H9 (cell line): Measurements from ENCODE around the gene SLC5A7. TPM values are rescaled to one million over a fixed set of nuclear protein-coding genes. Genes with fewer than 3 reads are reported as not detected.

Experiments
- DNase-seq: peaks from one replicate; pipeline ENCODE4 v3.0.0-alpha.2; 2017
- H2AFZ ChIP-seq: one replicate; pipeline ENCODE4 v1.6.1; 2013; ENCODE audit warnings: mild to moderate bottlenecking, low read length, control low read depth, moderate library complexity
- H2AK5ac ChIP-seq: 2 replicates; pipeline ENCODE4 v1.6.1; 2013; ENCODE audit warnings: low read length, control low read depth, mixed read lengths; ENCODE audit not compliant: insufficient read length
- H2BK120ac ChIP-seq: one replicate; pipeline ENCODE4 v1.6.1; 2013; ENCODE audit warnings: low read depth, mild to moderate bottlenecking, low read length, control low read depth, inconsistent platforms; ENCODE audit not compliant: poor library complexity, severe bottlenecking
- H2BK12ac ChIP-seq: 2 replicates; pipeline ENCODE4 v1.6.1; 2013; ENCODE audit warnings: low read length, control low read depth, mixed read lengths, low read depth; ENCODE audit not compliant: insufficient read length
- H2BK15ac ChIP-seq: 2 replicates; pipeline ENCODE4 v1.6.1; 2013; ENCODE audit warnings: low read depth, low read length, control low read depth
- H2BK20ac ChIP-seq: one replicate; pipeline ENCODE4 v1.6.1; 2013; ENCODE audit warnings: low read depth, mild to moderate bottlenecking, low read length, control low read depth, inconsistent platforms; ENCODE audit not compliant: poor library complexity, severe bottlenecking
- H2BK5ac ChIP-seq: 2 replicates; pipeline ENCODE4 v1.6.1; 2013; ENCODE audit warnings: low read length, control low read depth, mixed read lengths; ENCODE audit not compliant: insufficient read length
- H3K14ac ChIP-seq: 2 replicates; pipeline ENCODE4 v1.6.1; 2013; ENCODE audit warnings: low read length, control low read depth; ENCODE audit not compliant: insufficient read depth
- H3K18ac ChIP-seq: 2 replicates; pipeline ENCODE4 v1.6.1; 2013; ENCODE audit warnings: low read depth, mild to moderate bottlenecking, mixed read lengths, low read length, control low read depth; ENCODE audit not compliant: insufficient read length
- H3K23ac ChIP-seq: 2 replicates; pipeline ENCODE4 v1.6.1; 2013; ENCODE audit warnings: low read length, control low read depth, mixed read lengths, low read depth; ENCODE audit not compliant: insufficient read length
- H3K23me2 ChIP-seq: 2 replicates; pipeline ENCODE4 v1.6.1; 2013; ENCODE audit warnings: low read depth, mild to moderate bottlenecking, mixed read lengths, low read length, control low read depth; ENCODE audit not compliant: insufficient read length, poor library complexity, severe bottlenecking
- H3K27ac ChIP-seq: 2 replicates; pipeline ENCODE4 v1.5.1; 2013; ENCODE audit warnings: low read length, control low read depth, mixed read lengths, low read depth; ENCODE audit not compliant: insufficient read length
- H3K27me3 ChIP-seq: 2 replicates; pipeline ENCODE4 v1.6.1; 2013; ENCODE audit warnings: low read length, control low read depth, inconsistent platforms; ENCODE audit not compliant: insufficient read depth
- H3K4ac ChIP-seq: 2 replicates; pipeline ENCODE4 v1.6.1; 2013; ENCODE audit warnings: low read depth, mild to moderate bottlenecking, control low read depth, inconsistent platforms, low read length, moderate library complexity
- H3K4me1 ChIP-seq: 2 replicates; pipeline ENCODE4 v1.6.1; 2013; ENCODE audit warnings: low read length, control low read depth, inconsistent platforms; ENCODE audit not compliant: insufficient read depth
- H3K4me2 ChIP-seq: 2 replicates; pipeline ENCODE4 v1.6.1; 2013; ENCODE audit warnings: low read length, control low read depth, mixed read lengths; ENCODE audit not compliant: insufficient read length, insufficient read depth
- H3K56ac ChIP-seq: 2 replicates; pipeline ENCODE4 v1.6.1; 2013; ENCODE audit warnings: low read depth, mild to moderate bottlenecking, mixed read lengths, low read length, control low read depth; ENCODE audit not compliant: insufficient read length
- H3K79me1 ChIP-seq: 2 replicates; pipeline ENCODE4 v1.6.1; 2013; ENCODE audit warnings: low read depth, mild to moderate bottlenecking, moderate library complexity, low read length, control low read depth, inconsistent platforms; ENCODE audit not compliant: insufficient read depth, poor library complexity, severe bottlenecking
- H3K79me2 ChIP-seq: 2 replicates; pipeline ENCODE4 v1.6.1; 2013; ENCODE audit warnings: low read length, control low read depth, inconsistent platforms; ENCODE audit not compliant: insufficient read depth
- H3K9ac ChIP-seq: 2 replicates; pipeline ENCODE4 v1.6.1; 2013; ENCODE audit warnings: low read length, control low read depth, mixed read lengths; ENCODE audit not compliant: insufficient read length; ENCODE audit errors: extremely low read depth
- H3K9me3 ChIP-seq: one replicate; pipeline ENCODE4 v1.6.1; 2013; ENCODE audit warnings: low read depth, low read length, inconsistent platforms; ENCODE audit not compliant: control insufficient read depth
- H3T11ph ChIP-seq: one replicate; pipeline ENCODE4 v1.6.1; 2013; ENCODE audit warnings: mild to moderate bottlenecking, low read length, control low read depth, inconsistent platforms
- H4K20me1 ChIP-seq: one replicate; pipeline ENCODE4 v1.6.1; 2013; ENCODE audit not compliant: control insufficient read depth, insufficient read length, insufficient read depth
- H4K5ac ChIP-seq: 2 replicates; pipeline ENCODE4 v1.6.1; 2013; ENCODE audit warnings: low read depth, mild to moderate bottlenecking, mixed read lengths, low read length, control low read depth; ENCODE audit not compliant: insufficient read length
- H4K8ac ChIP-seq: replicated peaks from 2 replicates; pipeline ENCODE4 v1.6.1; 2013; ENCODE audit warnings: low read length, control low read depth, mixed read lengths, low read depth; ENCODE audit not compliant: insufficient read length
- H4K91ac ChIP-seq: 2 replicates; pipeline ENCODE4 v1.6.1; 2013; ENCODE audit warnings: low read depth, mild to moderate bottlenecking, moderate library complexity, mixed read lengths, low read length, control low read depth; ENCODE audit not compliant: insufficient read length
- H3K27ac Mint-ChIP-seq, 3 experiments: 2 replicates in 2 of 3; 3 replicates in 1 of 3; pipeline ENCODE4 v1.8.0; 2020 to 2021; ENCODE audit warnings: mixed read lengths in 3 of 3, mild to moderate bottlenecking in 1 of 3, moderate library complexity in 1 of 3
- H3K27me3 Mint-ChIP-seq: 2 replicates; pipeline ENCODE4 v1.8.0; 2021; ENCODE audit warnings: low read depth, mild to moderate bottlenecking, moderate library complexity, mixed read lengths
- H3K36me3 Mint-ChIP-seq, 3 experiments: 2 replicates in 2 of 3; 3 replicates in 1 of 3; pipeline ENCODE4 v1.8.0; 2020 to 2021; ENCODE audit warnings: low read depth in 3 of 3, mixed read lengths in 3 of 3; ENCODE audit not compliant: insufficient read depth in 1 of 3
- H3K4me1 Mint-ChIP-seq, 2 experiments: 2 replicates each; pipeline ENCODE4 v1.8.0; 2020; ENCODE audit warnings: mixed read lengths in 2 of 2
- H3K4me3 Mint-ChIP-seq, 2 experiments: 2 replicates in 1 of 2; 3 replicates in 1 of 2; pipeline ENCODE4 v1.8.0; 2020 to 2021; ENCODE audit warnings: mild to moderate bottlenecking in 2 of 2, mixed read lengths in 2 of 2, moderate library complexity in 1 of 2
- H3K9me3 Mint-ChIP-seq, 2 experiments: 2 replicates in 1 of 2; 3 replicates in 1 of 2; pipeline ENCODE4 v1.8.0; 2020; ENCODE audit warnings: mild to moderate bottlenecking in 2 of 2, mixed read lengths in 2 of 2, moderate library complexity in 1 of 2
- WGBS: extraction: QIAGEN DNeasy Blood & Tissue Kit; methylation state at CpG from one replicate; pipeline ENCODE4 v1.1.7; 2013; ENCODE audit warnings: missing lambda C conversion rate, low lambda C conversion rate, mixed read lengths; ENCODE audit not compliant: insufficient read length; ENCODE audit errors: extremely low coverage; 5-methylcytosine and 5-hydroxymethylcytosine counted together
- total RNA-seq: library from RNA; stranded (reverse); gene quantifications from 2 replicates; pipeline ENCODE4 v1.2.1, GENCODE V29; 2021
- TF ChIP-seq, protein P1 (sequence below): fragments of 200-600 bp; sonication (generic); conservative IDR thresholded peaks from 3 replicates; pipeline ENCODE4 v1.8.0; 2021; ENCODE audit warnings: antibody characterized with exemption, mild to moderate bottlenecking

SLC5A7 gene
- total RNA-seq, 1 experiment from 2014 or later, result 0.11 TPM

DNA sequence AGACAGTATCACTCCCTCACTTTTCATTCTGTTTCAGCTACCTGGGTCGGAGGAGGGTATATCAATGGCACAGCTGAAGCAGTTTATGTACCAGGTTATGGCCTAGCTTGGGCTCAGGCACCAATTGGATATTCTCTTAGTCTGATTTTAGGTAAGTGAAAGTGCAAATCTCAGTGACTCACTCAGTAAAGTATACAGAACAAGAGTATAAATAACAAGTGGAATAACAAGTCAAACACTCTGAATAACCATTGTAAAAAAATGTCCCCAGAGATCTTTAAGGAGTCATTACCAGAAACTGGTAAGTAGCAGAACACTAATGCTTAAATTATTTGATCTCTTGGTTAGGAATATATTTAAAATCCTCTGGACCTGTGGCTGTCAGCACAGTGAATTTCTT lies 5.7 kb downstream of the SLC5A7 start:
- H3K79me1 ChIP-seq, result no peaks in the 10 kb centered on the region
- no peak overlapping the region for H3K4me3 Mint-ChIP-seq
- DNase-seq, result no peak
- H3K18ac ChIP-seq, result no peak overlapping the region
- no peak overlapping the region for H3K27ac Mint-ChIP-seq
- H2BK20ac ChIP-seq, result no peak overlapping the region
- H3K9me3 ChIP-seq, result no peaks in the 10 kb centered on the region
- H3K23me2 ChIP-seq, result peaks cover under 1% of the 10 kb centered on the region
- TF ChIP-seq, protein P1, sequence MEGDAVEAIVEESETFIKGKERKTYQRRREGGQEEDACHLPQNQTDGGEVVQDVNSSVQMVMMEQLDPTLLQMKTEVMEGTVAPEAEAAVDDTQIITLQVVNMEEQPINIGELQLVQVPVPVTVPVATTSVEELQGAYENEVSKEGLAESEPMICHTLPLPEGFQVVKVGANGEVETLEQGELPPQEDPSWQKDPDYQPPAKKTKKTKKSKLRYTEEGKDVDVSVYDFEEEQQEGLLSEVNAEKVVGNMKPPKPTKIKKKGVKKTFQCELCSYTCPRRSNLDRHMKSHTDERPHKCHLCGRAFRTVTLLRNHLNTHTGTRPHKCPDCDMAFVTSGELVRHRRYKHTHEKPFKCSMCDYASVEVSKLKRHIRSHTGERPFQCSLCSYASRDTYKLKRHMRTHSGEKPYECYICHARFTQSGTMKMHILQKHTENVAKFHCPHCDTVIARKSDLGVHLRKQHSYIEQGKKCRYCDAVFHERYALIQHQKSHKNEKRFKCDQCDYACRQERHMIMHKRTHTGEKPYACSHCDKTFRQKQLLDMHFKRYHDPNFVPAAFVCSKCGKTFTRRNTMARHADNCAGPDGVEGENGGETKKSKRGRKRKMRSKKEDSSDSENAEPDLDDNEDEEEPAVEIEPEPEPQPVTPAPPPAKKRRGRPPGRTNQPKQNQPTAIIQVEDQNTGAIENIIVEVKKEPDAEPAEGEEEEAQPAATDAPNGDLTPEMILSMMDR, result no peak
- no peak overlapping the region for H4K91ac ChIP-seq
- H3T11ph ChIP-seq, result no peak overlapping the region
- no peak overlapping the region for H4K5ac ChIP-seq
- peaks cover 23% of the 10 kb centered on the region for H3K27me3 Mint-ChIP-seq
- no peak overlapping the region for H2BK15ac ChIP-seq
- H3K9me3 Mint-ChIP-seq, result no peaks in the 10 kb centered on the region
- peaks cover 3 to 4% of the 10 kb centered on the region in 2 experiments for H3K4me1 Mint-ChIP-seq
- H2BK12ac ChIP-seq, result no peak overlapping the region
- no peak overlapping the region for H2AK5ac ChIP-seq
- no CpG with 5 or more reads among the region's 1 CpG for WGBS
- no peaks in the 10 kb centered on the region for H3K4me1 ChIP-seq
- no peak overlapping the region for H2BK120ac ChIP-seq
- H3K56ac ChIP-seq, result no peak overlapping the region
- H3K27me3 ChIP-seq, result peaks cover 2% of the 10 kb centered on the region; the same call in 1 of the 2 replicates
- H3K36me3 Mint-ChIP-seq, result no peaks in the 10 kb centered on the region
- H3K9ac ChIP-seq, result no peak overlapping the region
- H3K4ac ChIP-seq, result no peak overlapping the region
- H4K8ac ChIP-seq, result no peak overlapping the region
- no peak overlapping the region for H3K14ac ChIP-seq
- peak overlapping the region; percentile 23 for H3K23ac ChIP-seq
- H2AFZ ChIP-seq, result no peak overlapping the region
- H3K27ac ChIP-seq, result no peak overlapping the region
- H2BK5ac ChIP-seq, result no peak overlapping the region
- no peak overlapping the region for H3K4me2 ChIP-seq
- no peaks in the 10 kb centered on the region for H4K20me1 ChIP-seq
- H3K79me2 ChIP-seq, result no peaks in the 10 kb centered on the region
